NCI-H510A (cell line): ENCODE measurements around the gene WAC.
"Not testable (repeated sequence)": the region's sequence is repeated elsewhere in the genome, so short reads cannot be mapped to it uniquely, and the experiment has no call there.

Experiments
- DNase-seq: peaks from one replicate; lab custom pipeline; 2025; lab: John Stamatoyannopoulos, UW

WAC gene

GRCh38 chr10:28532337-28533185, at the start of gene WAC:
Gene WAC, plus strand, starts transcription at chr10:28533118. Its CDS starts 462 bp downstream, at chr10:28533580.
- DNase-seq, result peak; percentile 82

GRCh38 chr10:28489206-28489605, 43.7 kb upstream of the WAC start:
- DNase-seq, result no peak

GRCh38 chr10:28490256-28490865, 42.6 kb upstream of the WAC start:
- not testable (repeated sequence) for DNase-seq

- DNase-seq, result no peak
These were observed 40.6 kb upstream of the WAC start for GRCh38 chr10:28492116-28492920.

- DNase-seq, result no peak
These were observed 38.5 kb upstream of the WAC start for GRCh38 chr10:28494420-28494819.

GRCh38 chr10:28495084-28495483, 37.8 kb upstream of the WAC start:
- DNase-seq, result no peak

DNA sequence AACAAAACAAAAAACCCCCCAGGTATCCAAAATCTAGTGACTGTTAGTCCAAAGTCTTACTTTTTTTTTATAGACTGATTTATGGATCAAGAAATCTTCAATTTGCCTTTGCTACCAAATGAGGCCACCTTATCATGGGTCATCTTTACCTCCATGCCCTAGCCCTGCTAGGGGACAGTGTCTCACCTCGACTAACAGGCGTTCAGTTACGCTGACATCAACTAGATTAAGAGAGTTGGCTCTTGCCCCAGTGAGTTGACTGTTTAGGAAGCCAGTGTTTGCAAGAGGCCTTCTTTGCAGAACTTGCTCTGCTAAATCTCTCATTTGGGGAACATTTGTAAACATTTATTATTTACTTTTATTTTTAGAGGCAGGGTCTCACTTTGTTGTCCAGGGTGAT, 36.9 kb upstream of the WAC start:
- no peak for DNase-seq

GRCh38 chr10:28496481-28496961, 36.4 kb upstream of the WAC start:
- no peak for DNase-seq

DNA sequence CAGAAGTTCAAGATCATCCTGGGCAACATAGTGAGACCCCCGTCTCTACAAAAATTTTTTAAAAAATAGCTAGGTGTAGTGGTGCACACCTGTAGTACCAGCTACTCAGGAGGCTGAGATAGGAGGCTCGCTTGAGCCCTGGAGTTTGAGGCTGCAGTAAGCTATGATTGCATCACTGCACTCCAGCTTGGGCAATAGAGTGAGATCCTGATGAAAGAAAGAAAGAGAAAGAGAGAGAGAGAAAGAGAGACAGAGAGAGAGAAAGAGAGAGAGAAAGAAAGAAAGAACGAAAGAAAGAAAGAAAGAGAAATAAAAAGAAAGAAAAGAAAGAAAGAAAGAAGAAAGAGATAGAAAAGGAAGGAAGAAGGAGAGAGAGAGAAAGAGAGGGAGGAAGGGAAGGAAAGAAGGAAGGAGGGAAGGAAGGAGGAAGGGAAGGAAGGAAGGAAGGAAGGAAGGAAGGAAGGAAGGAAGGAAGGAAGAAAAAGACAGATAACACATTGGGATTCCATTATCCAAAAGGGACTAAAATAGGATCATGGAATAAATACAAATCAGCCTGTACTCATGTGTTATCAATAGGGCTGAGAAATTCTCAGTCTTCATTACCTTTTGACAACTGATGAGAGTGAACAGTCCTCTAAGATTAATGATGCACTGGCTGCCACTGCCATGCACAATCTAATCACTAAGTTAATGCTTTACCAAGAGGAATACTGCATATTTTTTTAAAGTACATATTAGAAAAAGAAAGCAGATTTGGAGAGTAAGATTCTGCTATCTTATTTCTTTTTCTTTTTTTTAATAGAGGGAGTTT, 35.4 kb upstream of the WAC start:
- no peak for DNase-seq

DNA sequence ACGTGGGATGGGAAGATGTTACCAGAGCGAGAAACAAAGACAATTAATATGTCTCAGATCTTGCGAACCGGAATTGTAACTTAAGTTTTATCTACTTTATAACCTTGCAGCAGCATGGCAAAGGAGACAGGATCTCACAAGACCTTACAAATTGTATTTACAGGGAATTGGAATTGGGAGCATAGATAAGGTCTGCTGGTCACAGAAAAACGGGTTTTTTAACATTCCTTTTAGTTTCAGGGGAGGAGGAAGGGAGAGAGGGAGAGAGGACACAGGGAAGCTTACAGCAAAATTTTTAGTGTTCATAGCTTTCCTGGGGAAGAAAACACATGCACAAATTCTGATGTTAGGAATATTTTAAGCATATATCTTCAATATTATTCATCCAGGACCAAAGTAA, 32.7 kb upstream of the WAC start:
- not testable (repeated sequence) for DNase-seq

- peak; percentile 22 for DNase-seq
These were observed 29.8 kb upstream of the WAC start for GRCh38 chr10:28503114-28503513.

DNA sequence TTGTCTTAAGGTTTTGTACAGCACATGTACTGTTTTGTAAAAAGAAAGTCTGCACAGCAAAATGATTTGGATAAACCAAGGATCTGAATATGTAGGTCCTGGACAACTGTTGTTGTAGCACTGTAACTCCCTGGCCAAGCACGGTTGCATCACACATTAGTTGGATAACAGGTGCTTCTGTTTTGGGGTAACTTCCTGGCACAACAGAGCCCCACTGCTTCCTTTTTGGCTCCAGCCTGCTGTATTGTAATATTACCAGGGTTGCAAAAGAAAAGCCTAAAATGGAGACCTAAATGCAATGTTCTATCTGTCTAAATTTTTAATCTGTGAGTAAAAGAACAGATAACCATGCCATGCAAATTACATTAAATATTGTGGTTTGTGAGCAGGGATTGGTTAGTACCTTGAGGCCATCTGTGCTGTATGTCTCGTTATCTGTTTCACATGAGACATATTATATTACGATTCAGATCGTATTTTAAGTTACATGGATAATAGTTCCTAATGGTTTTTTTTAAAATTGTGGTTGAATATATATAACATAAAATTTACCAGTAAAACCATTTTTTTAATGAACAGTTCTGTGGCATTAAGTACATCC, 27.5 kb upstream of the WAC start:
- no peak for DNase-seq

DNA sequence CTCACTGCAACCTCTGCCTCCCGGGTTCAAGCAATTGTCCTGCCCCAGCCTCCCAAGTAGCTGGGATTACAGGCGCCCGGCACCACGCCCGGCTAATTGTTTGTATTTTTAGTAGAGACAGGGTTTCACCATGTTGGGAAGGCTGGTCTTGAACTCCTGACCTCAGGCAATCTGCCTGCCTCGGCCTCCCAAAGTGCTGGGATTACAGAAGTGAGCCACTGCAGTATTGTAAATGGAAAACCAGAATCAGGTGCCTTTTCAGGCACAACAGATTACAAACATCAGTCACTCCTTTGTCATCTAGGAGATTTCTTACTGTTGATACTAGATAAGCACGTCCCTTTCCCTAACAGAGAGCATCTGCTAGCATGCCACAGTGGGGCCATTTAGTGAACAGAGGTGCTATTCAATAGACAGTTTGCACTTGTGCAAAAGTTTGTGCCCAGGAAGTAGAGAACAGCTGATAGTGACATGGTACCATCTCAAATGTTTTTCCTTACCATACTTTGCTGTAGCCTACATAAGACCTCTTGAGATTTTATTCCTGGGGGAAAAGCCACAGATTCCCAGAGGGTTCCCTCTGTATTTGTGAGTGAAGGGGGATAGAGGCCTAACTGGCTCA, 24.5 kb upstream of the WAC start:
- DNase-seq, result no peak

DNA sequence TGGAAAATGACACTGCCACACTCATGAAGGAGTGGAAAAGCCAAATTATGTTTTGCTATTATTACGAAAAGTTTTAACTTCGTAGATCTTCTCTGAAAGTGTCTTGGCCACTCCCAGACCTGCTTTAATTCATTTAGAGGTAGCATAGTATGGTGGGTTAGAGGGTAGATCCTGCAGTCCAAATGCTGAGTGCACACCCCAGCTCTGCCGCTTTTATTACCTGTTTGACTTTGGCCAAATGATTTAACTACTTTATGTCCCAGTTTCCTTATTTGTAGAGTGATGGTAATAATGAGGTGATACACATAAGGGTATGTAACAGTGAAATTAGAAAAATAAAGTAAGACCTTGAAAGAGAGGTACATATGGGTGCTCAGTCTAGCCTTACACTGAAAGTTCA, 23.6 kb upstream of the WAC start:
- no peak for DNase-seq

- DNase-seq, result no peak
These were observed 18.3 kb upstream of the WAC start for GRCh38 chr10:28514648-28515047.

- DNase-seq, result no peak
These were observed 12.6 kb upstream of the WAC start for GRCh38 chr10:28520346-28520745.

- not testable (repeated sequence) for DNase-seq
These were observed 12.1 kb upstream of the WAC start for GRCh38 chr10:28520828-28521227.

DNA sequence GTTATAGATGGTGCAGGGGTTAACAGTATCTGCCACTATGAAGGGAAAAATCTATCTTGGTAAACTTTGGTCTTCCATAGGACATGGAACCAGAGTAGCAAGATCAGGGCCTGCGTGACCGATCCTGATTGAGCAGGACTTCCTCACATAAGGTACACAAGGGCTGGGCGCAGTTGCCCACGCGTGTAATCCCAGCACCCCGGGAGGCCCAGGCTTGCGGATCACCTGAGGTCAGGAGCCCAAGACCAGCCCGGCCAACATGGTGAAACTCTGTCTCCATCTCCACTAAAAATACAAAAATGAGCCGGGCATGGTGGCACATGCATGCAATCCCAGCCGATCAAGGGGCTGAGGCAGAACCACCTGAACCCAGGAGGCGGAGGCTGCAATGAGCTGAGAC, 11.0 kb upstream of the WAC start:
- not testable (repeated sequence) for DNase-seq

DNA sequence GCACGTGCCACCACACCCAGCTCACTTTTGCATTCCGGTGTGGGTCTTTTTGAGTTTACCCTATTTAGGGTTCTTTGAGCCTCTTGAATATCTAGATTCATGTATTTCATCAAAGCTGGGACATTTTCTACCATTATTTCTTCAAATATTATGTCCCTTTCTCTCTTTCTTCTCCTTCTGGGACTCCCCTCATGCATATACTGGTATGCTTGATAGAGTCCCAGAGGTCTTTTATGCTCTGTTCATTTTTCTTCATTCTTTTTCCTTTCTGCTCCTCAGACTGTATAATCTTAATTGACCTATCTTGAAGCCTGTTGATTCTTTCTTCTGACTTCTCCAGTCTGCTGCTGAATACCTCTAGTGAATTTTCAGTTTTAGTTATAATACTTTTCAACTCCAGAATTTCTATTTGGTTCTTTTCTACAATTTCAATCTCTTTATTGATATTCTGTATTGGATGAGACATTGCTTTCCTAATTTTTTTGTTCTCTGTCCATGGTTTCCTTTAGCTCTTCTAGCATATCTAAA, 9.1 kb upstream of the WAC start:
- no peak for DNase-seq

DNA sequence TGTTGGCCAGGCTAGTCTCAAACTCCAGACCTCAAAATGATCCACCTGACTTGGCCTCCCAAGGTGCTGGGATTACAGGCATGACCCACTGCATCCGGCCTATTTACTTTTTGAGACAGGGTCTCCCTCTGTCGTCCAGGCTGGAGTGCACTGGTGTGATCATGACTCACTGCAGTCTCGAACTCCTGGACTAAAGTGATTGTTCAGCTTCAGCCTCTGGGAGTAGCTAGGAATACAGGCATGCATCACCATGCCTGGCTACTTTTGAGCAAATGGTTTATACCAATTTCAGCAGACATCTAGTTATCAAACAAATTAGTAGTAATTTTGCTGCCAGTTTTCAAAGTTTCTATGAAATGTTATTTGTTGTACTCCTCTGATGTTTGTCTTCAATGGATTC, 2.2 kb upstream of the WAC start:
- no peak for DNase-seq

DNA sequence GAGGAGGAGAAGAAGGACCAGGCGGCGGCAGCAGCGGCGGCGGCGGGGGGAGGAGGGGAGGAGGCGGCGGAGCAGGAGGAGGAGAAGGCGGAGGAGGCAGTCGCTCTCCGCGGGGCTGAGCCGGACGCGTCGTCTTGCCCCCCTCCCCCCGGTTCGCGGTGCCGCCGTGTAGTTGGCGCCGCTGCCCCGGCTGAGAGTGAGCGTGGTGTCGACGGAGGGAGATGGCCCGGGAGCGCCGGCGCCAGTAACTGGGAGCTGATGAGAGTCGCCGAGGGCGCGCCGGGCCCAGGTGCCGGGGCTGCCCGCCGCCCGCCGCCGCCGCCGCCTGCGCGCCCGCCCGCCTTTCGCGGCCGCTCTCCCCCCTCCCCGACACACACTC, 257 bp downstream of the WAC start:
- DNase-seq, result no peak
